Adrenal gland (tissue), 12 donors: ENCODE data around the gene SPRYD7. TPM values are rescaled to one million over a fixed set of nuclear protein-coding genes. Genes with fewer than 3 reads are reported as not detected.

ENCODE experiments used
- DNase-seq, 7 donors: peaks; one replicate each; pipeline ENCODE4 v3.0.0-alpha.2; 2019 to 2020
- H3K27ac ChIP-seq, 5 donors: fragments of 200-600 bp; sonication (generic) in 4 of 5; 1 replicate in 3 of 5; 2 replicates in 2 of 5; pipeline versions ENCODE4 v1.5.1 to v1.8.0; 2016 to 2020; ENCODE audit warnings: mild to moderate bottlenecking in 1 of 5
- H3K27me3 ChIP-seq: fragments of 200-600 bp; 2 replicates; pipeline ENCODE4 v1.8.0; 2021
- H3K36me3 ChIP-seq, 2 donors: fragments of 200-600 bp; replicated peaks in 1 of 2; 1 replicate in 1 of 2; 2 replicates in 1 of 2; pipeline versions ENCODE4 v1.5.1 to v1.8.0; 2018 to 2022
- H3K4me1 ChIP-seq, 2 donors: fragments of 200-600 bp; replicated peaks in 1 of 2; 1 replicate in 1 of 2; 2 replicates in 1 of 2; pipeline versions ENCODE4 v1.5.1 to v1.8.0; 2018 to 2021
- H3K4me3 ChIP-seq, 4 donors: fragments of 200-600 bp; sonication (generic) in 3 of 4; one replicate each; pipeline ENCODE4 v1.5.1; 2016 to 2018
- H3K9me3 ChIP-seq, 3 donors: fragments of 200-600 bp; sonication (generic) in 1 of 3; replicated peaks in 1 of 3; 1 replicate in 2 of 3; 2 replicates in 1 of 3; pipeline versions ENCODE4 v1.5.1 to v1.8.0; 2016 to 2021
- CTCF ChIP-seq, 6 experiments: fragments of 450-650 bp in 4 of 6; fragments of 200-600 bp in 2 of 6; sonication (generic) in 1 of 6; IDR thresholded peaks; 1 replicate in 5 of 6; 2 replicates in 1 of 6; pipeline versions ENCODE4 v1.5.1 to v1.8.0; 2016 to 2021; ENCODE audit warnings: antibody characterized with exemption in 6 of 6, mild to moderate bottlenecking in 2 of 6, moderate library complexity in 1 of 6
- POLR2A ChIP-seq, 2 donors: fragments of 450-650 bp; IDR thresholded peaks; one replicate each; pipeline ENCODE4 v1.6.1; 2017; ENCODE audit warnings: antibody characterized with exemption in 2 of 2, mild to moderate bottlenecking in 2 of 2, moderate library complexity in 1 of 2
- WGBS, 4 donors: extraction: QIAGEN DNeasy Blood & Tissue Kit in 2 of 4; methylation state at CpG; one replicate each; pipeline versions ENCODE4 v1.1.5 to v1.1.7; 2013 to 2017; 5-methylcytosine and 5-hydroxymethylcytosine counted together
- intact Hi-C, 2 donors: fragments of 100-400 bp; cut with DNase I; formaldehyde crosslinking; loops; one replicate each; pipeline versions ENCODE4 v1.14.1 to v1.15.0; 2022 to 2023
- polyA plus RNA-seq, 3 donors: library from polyadenylated mRNA; stranded (reverse); fragments of 200-250 nt in 2 of 3; fragments of 350-450 nt in 1 of 3; fragmentation: Illumina TruSeq in 1 of 3; extraction: RNeasy Lipid Tissue Mini Kit (QIAGEN cat#74804) in 1 of 3; gene quantifications; one replicate each; pipeline ENCODE4 v1.2.3, GENCODE V29; 2013 to 2014
- total RNA-seq, 9 donors: library from RNA; depleted of rRNA in 4 of 9; stranded (reverse); fragments of >200 nt in 4 of 9; fragments of 120-200 nt in 1 of 9; fragmentation: NEBNext Ultra II Directional in 1 of 9; extraction: Animal tissue kit (Norgen Biotek cat#: 25700) in 1 of 9; gene quantifications; one replicate each; pipeline versions ENCODE4 v1.1.0 to v1.2.4, GENCODE V29; 2013 to 2023
- donor health status: healthy with polysubstance abuse.
- donor health status: Bipolar disorder and iron deficiency.
- donor health status: DM: yes; HTN: yes; CAD: no.
- donor health status: DM: no; HTN: no; CAD: no.
- donor health status: DM: no; HTN: no; CAD: no.
- donor health status: DM: yes; HTN: yes; CAD: no.

SPRYD7 gene
- total and polyA plus RNA-seq, 12 donors, result 5.9 to 18.5 (median 8.1) TPM

- peak in 1 of 7 donors; percentile 24 for DNase-seq
- no peaks in the 10 kb centered on the region for H3K9me3 ChIP-seq
- 34 to 39% (median 38%) methylated on average over 5 of the region's 5 CpGs for WGBS, 4 donors
- peak overlapping the region in 4 of 5 donors; percentile 38 to 59 (median 56) for H3K27ac ChIP-seq
- intact Hi-C loops, result no loop called here
- peaks cover 14 to 46% of the 10 kb centered on the region in 2 donors for H3K4me1 ChIP-seq
- no peaks in the 10 kb centered on the region for H3K27me3 ChIP-seq
- H3K4me3 ChIP-seq, result peak overlapping the region in 1 of 4 donors; percentile 20
- TF ChIP-seq POLR2A (IDR thresholded peaks at IDR 0.05) (no peak), CTCF (IDR thresholded peaks at IDR 0.05) (no peak)
- no peaks in the 10 kb centered on the region for H3K36me3 ChIP-seq
Observed at GRCh38 chr13:49938921-49939320, 2.8 kb upstream of the SPRYD7 start.

GRCh38 chr13:49938314-49938713 is 2.2 kb upstream of the SPRYD7 start:
- 69 to 72% (median 71%) methylated on average over 5 of the region's 5 CpGs for WGBS, 4 donors
- Histone ChIP-seq H3K4me3 (peak overlapping the region in 1 of 4 donors; percentile 20), H3K27ac (peak overlapping the region in 3 of 5 donors; percentile 36 to 54 (median 38)), H3K4me1 (peaks cover 14 to 52% of the 10 kb centered on the region in 2 donors), H3K36me3 (no peaks in the 10 kb centered on the region), H3K9me3 (no peaks in the 10 kb centered on the region), H3K27me3 (no peaks in the 10 kb centered on the region)
- no peak for DNase-seq
- intact Hi-C loops, result no loop called here
- TF ChIP-seq POLR2A (IDR thresholded peaks at IDR 0.05) (no peak), CTCF (IDR thresholded peaks at IDR 0.05) (no peak)

GRCh38 chr13:49936968-49937273 is 781 bp upstream of the SPRYD7 start:
- DNase-seq, result peak in 1 of 7 donors; percentile 54
- H3K4me3 ChIP-seq, result peak overlapping the region; percentile 55 to 83 (median 68)
- H3K9me3 ChIP-seq, result no peaks in the 10 kb centered on the region
- peak overlapping the region in 4 of 5 donors; percentile 62 to 88 (median 86) for H3K27ac ChIP-seq
- 0 to 2% methylated on average over 21 of the region's 21 CpGs; no CpG with 5 or more reads in 2 of the 4 donors for WGBS, 4 donors
- peaks cover 22 to 65% of the 10 kb centered on the region in 2 donors for H3K4me1 ChIP-seq
- intact Hi-C loops, result no loop called here
- no peaks in the 10 kb centered on the region for H3K36me3 ChIP-seq
- no peak for TF ChIP-seq POLR2A (IDR thresholded peaks at IDR 0.05)
- TF ChIP-seq CTCF (IDR thresholded peaks at IDR 0.05), result no peak
- no peaks in the 10 kb centered on the region for H3K27me3 ChIP-seq

- TF ChIP-seq POLR2A (IDR thresholded peaks at IDR 0.05) (no peak), CTCF (IDR thresholded peaks at IDR 0.05) (no peak)
- Histone ChIP-seq H3K4me1 (peaks cover 22 to 66% of the 10 kb centered on the region in 2 donors), H3K27me3 (no peaks in the 10 kb centered on the region), H3K27ac (peak overlapping the region; percentile 37 to 88 (median 85)), H3K4me3 (peak overlapping the region; percentile 46 to 77 (median 58)), H3K9me3 (no peaks in the 10 kb centered on the region), H3K36me3 (peaks cover 0 to 4% of the 10 kb centered on the region in 2 donors)
- intact Hi-C loops, result no loop called here
- peak in 6 of 7 donors; percentile 52 to 72 (median 58) for DNase-seq
- 2 to 4% (median 3%) methylated on average over 12 to 32 of the region's 32 CpGs for WGBS, 4 donors
Observed at GRCh38 chr13:49935171-49936074, 717 bp downstream of the SPRYD7 start.
